HG03575 (cell line): ENCODE data around the gene TRIM75.
"Not testable (repeated sequence)": the region's sequence is repeated elsewhere in the genome, so short reads cannot be mapped to it uniquely, and the experiment has no call there.

Source experiments
- ATAC-seq: cut with Tn5 transposase; IDR thresholded peaks from one replicate; pipeline ENCODE4 v1.9.1; 2021; ENCODE audit not compliant: unreplicated experiment, insufficient number of reproducible peaks, low FRiP score; ENCODE audit errors: extremely low read depth

The TRIM75 gene

DNA sequence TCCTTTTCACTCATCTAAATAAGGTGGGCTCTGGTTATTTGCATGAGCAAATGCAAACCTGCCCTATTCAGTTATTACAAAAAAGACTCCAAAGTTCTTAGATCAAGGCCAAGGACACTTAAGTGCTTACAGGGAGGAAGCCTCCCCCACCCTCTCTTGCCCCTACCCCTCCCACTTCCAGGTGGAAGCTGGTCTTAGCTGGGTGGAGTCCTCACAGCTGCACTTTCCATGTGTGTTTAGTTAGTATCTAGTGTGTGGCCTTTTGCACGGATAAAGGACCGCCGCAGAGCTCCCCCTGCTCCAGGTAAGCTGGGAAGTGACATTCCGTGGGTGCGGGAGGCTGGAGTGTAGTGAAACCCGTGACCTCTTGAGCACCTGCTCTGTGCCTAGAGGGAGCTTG, at the start of gene TRIM75:
TSS of gene TRIM75 (plus strand) at position 222 of the 400 bp plus-strand sequence. CDS start 5,282 bp downstream, outside the sequence.
- no peak for ATAC-seq

DNA sequence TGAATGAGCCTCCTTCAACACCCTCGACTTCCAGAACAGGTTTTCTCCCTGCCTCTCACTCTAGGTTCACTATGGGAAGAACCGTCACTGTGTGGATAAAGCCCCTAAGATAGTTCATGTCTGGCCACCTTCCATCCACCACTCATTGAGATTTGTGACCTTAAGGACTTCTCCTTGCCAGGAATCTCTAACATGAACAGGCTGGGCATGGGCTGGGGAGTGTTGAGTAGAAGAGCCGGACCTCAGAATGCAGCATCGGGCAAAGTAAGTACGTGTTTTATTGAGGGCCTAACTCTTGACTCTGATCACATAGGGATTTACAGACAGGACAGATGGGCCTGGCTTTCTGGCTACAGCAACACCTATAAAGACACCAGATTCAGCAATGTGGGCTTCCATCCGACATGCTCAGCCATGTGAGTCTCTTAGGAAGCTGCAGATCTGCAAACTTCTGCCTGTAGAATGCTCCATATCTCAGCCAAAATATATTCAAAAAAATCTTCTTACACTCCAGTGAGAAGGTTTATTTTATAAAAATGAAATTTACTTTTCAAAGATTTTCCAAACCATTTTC, 48.2 kb upstream of the TRIM75 start:
- ATAC-seq: no peak

DNA sequence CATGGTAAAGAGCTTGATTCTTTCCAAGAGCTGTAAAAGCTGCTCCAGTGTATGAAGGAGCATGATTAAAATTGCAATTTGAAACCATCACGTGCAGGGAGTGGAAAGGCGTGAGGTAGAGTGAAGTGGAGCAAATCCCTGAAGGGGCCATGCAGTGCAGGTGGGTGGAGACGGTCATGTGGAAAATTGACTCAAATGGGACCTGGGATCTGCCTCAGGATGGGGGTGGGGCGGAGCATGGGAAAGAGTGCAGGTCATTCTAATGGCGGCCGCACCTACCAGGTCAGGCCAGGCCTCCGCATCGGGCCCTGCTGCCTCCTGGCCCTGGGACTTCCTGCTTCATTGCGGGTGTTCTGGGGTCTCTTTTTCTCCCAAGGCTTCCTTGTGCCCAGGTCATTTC, 47.2 kb upstream of the TRIM75 start:
- ATAC-seq: no peak

DNA sequence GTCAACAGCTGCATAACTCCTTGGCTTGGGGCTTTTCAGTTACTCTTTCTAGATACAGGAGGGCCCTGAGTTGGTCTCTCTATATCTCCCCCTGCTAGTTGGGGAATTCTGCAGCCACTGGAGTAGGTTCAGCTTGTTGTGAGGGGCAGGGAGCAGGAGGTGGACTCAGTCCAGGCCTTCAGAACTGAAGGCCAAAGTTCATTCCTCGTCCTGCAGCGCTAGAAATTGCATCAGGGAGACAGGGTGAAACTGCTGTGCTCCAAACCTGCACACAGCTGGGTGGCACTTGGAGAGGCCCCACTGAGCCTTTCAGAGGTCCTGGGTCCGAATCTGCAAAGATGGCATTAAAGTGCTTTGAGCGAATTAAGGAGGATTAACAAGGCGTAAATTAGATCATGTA, 46.8 kb upstream of the TRIM75 start:
- ATAC-seq: no peak

DNA sequence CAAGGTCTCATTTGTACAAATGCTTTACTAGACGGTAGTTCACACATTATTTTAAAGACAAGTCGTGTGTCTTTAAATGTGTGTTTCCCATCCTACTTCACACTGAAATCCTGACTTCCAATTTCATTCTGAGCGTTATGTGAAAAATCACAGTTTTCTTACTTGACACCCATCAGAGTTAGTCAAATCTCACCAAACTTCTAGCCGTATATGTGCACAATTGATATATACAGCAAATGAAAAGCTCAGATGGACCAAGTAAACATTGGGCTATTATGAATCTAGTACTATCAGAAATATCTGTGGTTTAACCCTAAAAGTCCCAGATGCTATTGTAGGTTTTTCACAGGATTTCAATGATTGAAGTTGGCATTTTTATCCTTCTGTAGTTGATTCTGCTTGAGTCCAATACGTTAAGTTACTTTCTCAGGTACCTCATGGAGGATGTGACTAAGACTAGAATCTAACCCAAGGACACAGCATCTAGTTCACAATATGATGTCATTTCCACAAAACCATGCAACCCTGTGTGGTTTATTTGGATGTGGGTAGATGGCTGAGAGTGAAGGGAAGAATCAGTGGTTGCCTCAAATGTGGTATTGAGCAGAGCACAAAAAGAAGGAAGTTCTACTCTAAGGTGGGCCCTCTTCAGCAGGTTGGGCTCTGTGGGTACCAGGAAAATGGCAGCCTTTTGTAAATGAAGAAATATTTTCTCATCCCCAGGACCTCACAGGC, 44.0 kb upstream of the TRIM75 start:
- no peak for ATAC-seq

DNA sequence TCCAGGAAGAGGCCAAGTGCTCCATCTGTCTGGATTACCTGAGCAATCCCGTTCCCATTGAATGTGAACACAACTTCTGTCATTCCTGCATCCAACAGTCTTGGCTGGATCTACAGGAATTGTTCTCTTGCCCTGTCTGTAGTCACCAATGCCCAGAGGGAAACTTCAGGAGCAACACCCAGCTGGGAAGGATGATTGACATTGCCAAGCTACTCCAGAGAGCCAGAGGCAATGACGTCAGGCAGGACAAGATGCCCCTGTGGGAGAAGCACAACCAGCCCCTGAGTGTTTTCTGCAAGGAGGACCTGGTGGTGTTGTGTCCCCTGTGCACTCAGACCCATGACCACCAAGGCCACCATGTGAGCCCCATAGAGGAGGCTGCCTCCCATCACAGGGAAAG, 43.2 kb upstream of the TRIM75 start:
- no peak for ATAC-seq

DNA sequence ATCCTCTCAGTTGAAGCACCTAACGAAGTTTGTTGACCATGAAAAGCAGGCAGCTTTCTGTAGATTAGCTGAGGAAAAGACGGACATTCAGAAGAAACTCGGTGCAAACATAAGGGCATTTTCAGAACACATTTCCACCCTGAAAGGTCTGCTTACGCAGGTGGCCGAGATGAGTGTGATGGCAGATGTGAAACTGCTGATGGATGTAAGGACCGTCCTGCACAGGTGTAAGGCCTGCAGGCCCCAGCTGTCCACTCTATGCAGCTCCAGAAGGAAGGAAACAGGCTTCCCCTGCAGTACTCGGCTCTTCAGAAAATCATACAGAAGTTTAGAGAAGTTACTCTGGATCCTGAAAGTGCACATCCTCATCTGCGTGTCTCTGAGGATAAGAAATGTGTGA, 42.7 kb upstream of the TRIM75 start:
- no peak for ATAC-seq

DNA sequence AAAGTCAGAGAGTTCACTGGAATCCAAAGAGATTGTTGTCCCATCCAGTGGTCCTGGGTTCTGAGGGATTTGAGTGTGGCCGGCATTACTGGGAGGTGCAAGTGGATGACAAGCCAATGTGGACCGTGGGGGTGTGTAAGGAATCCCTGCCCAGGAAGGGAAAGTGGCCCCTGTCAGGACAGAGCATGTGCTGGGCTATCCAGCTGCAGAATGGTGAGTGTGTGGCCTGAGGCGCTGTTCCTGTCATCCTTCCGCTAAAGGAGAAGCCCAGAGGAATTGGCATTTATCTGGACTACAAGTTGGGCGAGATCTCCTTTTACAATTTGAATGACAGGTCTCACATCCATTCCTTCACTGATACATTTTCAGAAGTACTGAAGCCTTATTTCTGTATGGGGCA, 42.3 kb upstream of the TRIM75 start:
- ATAC-seq: no peak

DNA sequence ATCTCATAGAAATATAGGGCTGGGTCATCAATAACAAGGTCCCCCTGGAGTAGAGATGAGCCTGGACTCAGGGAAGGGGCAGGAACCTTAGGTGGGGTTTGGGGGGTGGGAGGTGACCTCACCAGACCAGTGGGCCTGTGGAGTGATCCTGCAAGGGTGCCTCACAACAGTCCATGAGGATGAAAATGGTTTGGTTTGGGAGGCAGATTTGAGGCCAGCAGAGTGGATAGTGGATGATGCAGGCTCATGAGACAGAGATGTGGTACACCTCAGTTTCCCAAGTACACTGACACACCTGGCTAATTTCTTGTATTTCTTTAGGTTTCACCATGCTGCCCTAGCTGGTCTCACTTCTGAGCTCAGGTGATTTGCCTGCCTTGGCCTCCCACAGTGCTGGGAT, 40.0 kb upstream of the TRIM75 start:
- no peak for ATAC-seq

DNA sequence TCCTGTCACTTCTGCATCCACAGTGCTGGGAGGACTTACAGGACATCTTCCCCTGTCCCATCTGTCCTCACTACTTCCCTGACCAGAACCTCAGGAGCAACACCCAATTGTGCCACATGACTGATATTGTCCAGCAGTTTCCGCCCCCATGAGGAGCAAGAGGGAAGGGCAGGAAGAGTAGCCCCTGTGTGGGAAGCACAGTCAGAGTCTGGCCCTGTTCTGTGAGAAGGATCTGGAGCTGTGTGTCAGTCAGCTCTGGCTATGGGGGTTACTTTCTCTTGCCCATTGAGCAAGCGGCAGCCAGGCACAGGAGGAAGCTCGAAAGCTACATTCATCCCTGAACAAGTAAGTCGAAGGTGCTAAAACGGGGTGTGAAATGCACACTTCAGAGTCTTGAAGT, 36.7 kb upstream of the TRIM75 start:
- no peak for ATAC-seq

DNA sequence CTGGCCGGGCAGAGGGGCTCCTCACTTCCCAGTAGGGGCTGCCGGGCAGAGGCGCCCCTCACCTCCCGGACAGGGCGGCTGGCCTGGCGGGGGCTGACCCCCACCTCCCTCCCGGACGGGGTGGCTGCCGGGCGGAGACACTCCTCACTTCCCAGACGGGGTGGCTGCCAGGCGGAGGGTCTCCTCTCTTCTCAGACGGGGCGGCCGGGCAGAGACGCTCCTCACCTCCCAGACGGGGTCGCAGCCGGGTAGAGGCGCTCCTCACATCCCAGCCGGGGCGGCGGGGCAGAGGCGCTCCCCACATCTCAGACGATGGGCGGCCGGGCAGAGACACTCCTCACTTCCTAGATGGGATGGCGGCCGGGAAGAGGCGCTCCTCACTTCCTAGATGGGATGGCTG, 33.7 kb upstream of the TRIM75 start:
- ATAC-seq: not testable (repeated sequence)

DNA sequence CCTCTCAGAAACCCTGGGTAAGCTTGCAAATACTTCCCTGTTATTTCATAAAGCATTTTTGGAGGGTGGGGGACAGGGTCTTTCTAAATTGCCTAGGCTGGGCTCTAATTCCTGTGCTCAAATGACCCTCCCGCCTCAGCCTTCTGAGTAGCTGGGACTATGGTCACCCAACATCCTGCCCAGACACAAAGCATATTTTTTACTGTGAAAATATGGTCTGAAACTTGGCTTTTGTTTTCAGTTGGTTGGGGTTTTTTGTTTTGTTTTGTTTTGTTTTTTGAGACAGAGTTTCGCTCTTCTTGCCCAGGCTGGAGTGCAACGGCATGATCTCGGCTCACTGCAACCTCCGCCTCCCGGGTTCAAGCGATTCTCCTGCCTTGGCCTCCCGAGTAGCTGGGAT, 27.9 kb upstream of the TRIM75 start:
- not testable (repeated sequence) for ATAC-seq

DNA sequence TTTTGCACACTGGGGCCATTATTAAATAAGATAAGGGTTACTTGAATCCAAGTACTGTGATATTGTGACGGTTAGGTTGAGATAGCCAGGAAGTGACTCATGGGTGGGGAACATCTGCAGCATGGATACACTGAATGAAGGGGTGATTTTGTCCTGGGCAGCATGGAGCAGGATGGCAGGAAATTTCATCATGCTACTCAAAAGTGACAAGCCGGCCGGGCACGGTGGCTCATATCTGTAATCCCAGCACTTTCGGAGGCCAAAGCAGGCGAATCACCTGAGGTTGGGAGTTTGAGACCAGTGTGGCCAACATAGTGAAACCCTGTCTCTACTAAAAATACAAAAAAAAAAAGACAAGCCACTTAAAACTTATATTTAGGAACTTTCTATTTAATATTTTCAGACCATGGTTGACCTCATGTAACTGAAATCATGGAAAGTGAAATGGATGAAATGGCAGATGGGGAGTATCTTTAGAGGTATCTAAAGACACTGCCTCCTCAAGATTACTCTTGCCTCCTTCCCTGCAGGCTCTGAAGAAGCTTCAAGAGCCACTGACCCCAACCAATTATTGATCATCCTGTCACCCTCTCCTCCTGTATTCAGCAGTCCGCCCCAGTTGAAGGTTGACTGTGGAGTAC, 25.8 kb upstream of the TRIM75 start:
- no peak for ATAC-seq

DNA sequence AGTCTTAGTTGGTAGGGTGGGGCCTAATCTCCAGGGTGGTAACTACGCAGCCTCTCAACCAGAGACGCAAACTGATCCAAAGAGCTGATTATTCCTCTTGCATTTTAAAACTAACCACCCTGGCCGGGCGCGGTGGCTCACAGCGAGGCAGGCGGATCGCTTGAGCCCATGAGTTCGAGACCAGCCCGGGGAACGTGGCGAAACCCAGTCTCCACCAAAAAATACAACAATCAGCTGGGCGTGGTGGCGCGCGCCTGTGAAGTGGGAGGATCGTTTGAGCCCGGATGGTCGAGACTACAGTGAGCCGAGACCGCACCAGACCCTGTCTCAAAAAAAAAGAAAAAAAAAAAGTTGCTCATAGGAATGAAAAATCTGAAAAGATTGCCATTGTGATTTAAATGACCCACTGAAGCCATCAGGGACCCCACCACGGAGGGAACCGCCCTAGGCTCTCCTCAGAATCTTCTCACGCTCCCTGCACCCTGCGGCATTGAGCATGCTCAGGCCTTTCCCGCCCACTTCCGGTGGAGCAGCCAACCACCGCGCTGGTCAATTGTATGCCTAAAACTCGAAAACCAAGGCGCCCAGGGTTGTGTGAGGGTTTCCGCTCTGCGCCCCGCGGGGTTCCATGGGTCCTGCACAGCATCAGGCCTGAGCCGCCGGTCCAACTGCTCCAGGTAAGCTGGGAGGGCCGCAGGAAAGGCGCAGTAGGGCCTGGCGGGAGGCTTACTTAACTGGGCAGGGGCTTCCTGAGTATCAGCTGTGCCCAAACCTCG, 22.0 kb upstream of the TRIM75 start, which contains the start of gene TRIM60:
TSS of gene TRIM60 (plus strand) at position 564 of the 776 bp plus-strand sequence. CDS start 8,074 bp downstream, outside the sequence.
- no peak for ATAC-seq

DNA sequence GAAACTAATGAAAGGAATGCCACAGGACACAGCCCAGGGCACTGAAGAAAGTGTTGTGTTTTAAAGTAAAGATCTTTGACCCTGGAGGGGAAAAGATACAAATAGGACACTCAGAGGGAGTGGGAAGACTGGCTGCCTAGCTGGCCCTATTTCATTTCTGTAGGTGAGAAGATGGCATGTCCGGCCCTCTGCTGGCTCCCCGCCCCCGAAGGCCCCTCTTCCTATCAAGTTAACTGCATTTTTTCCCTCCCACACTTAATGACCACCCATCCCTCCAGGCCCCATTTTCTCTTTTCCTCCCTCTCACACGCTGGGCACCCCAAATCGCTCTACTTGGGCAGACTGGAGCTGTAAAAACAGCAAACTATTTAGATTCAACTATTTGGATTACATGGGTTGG, 5.5 kb upstream of the TRIM75 start:
- no peak for ATAC-seq

DNA sequence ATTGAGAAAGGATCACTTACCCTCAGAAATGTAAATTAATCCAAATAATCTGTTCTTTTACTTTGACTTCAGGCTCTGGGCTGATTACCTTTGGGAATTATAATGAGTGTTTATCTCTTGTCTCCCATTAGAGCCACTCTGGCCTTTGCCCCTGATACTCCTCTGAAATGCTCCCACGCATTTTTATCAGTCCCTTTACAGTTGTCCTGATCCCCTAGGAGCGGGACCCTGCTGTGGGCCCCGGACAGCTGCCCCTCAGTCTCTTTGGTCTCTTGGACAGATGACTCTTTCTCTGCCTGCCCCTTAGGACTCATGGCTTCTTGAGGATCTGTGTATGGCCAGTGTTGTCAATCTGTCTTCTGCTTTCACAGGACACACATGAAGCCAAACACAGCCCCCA, 1.0 kb upstream of the TRIM75 start:
- ATAC-seq: no peak

DNA sequence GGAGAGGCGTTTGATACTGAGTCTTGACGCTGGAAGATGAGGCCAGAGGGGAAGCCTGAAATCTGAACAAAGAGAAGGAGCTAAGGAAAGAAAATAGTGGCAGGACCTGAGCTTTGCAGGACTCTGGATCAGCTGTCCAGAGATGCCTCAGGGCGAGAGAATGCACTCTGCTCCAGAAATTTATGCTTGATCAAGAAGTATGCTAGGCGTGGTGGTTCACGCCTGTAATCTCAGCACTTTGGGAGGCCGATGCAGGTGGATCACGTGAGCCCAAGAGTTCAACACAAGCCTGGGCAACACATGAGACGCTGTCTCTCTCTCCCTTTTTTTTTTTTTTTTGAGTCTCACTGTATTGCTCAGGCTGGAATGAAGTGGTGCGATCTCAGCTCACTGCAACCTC, 1.9 kb downstream of the TRIM75 start:
- ATAC-seq: no peak

DNA sequence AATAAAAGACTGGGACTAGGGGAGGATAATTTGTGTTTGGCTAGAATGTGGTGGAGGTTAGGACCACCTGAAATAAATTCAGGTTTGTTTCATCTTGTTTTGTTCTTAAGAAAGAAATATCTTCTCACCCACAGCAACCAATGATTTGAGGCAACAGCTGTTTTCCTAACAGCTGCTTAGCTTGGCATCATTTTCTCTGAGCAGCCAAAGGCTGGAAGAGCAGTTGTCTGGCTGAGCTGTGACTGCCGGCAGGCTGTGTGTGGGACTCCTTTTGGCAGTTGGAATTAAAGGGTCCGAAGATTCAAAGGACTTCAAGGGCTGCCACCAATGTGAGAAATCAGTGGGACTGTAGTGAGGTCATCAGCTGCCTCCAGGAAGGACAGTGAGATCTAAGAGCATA, 5.0 kb downstream of the TRIM75 start:
- ATAC-seq: no peak

DNA sequence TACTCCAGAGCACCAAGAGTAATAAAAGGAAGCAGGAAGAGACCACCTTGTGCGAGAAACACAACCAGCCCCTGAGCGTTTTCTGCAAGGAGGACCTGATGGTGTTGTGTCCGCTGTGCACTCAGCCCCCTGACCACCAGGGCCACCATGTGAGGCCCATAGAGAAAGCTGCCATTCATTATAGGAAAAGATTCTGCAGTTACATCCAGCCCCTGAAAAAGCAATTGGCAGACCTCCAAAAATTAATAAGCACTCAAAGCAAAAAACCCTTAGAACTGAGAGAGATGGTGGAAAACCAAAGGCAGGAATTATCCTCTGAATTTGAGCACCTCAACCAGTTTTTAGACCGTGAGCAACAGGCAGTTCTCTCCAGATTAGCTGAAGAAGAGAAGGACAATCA, 5.7 kb downstream of the TRIM75 start:
- ATAC-seq: no peak

DNA sequence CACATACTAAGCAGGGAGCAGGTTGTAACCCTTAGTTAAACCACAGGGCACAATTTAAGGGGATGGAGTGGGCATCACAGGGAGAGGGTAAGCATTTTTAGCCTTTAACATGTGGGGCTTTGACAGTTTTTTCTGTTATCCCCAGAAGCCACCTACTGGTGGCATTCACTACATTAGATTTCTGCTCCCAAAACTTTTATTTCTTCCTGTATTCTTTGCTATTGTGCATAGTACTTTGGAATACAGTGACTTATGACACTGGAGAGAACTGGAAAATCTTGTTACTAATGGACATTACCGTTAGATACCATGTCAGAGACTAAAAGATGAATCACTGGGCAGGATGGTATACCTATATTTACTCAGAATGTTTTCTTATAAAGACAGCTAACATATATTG, 7.3 kb downstream of the TRIM75 start:
- no peak for ATAC-seq
